CD4-positive, alpha-beta memory T cell (primary cell): Measurements from ENCODE around the gene TREX2. TPM values are rescaled to one million over a fixed set of nuclear protein-coding genes. Genes with fewer than 3 reads are reported as not detected.
A peak's percentile ranks its signal among the peaks of the same experiment; 100 is the strongest.

Source experiments
- CTCF ChIA-PET: fragments of 350-600 bp; sonication (Branson Sonifier 250); formaldehyde crosslinking; loops from one replicate; lab custom pipeline; 2021; ENCODE audit warnings: inconsistent platforms; ENCODE audit not compliant: partially characterized antibody; lab: Charles Lee
- POLR2A ChIA-PET: fragments of 350-600 bp; sonication (Branson Sonifier 250); formaldehyde crosslinking; loops from one replicate; lab custom pipeline; 2021; ENCODE audit not compliant: partially characterized antibody; lab: Charles Lee
- DNase-seq, 5 donors: peaks; one replicate each; pipeline versions ENCODE4 v3.0.0 to v3.0.0-alpha.2; 2020 to 2022; ENCODE audit warnings: mixed read lengths in 1 of 5
- H3K27ac ChIP-seq: one replicate; pipeline ENCODE4 v1.7.0; 2013; ENCODE audit warnings: low read depth, low read length
- H3K27me3 ChIP-seq: 2 replicates; pipeline ENCODE4 v1.7.0; 2013; ENCODE audit warnings: mild to moderate bottlenecking, low read length, moderate library complexity; ENCODE audit not compliant: insufficient read depth
- H3K36me3 ChIP-seq: 2 replicates; pipeline ENCODE4 v1.7.0; 2013; ENCODE audit warnings: mild to moderate bottlenecking, low read length, moderate library complexity; ENCODE audit not compliant: insufficient read depth
- H3K4me1 ChIP-seq: 2 replicates; pipeline ENCODE4 v1.7.0; 2013; ENCODE audit warnings: mild to moderate bottlenecking, low read length, moderate library complexity; ENCODE audit not compliant: insufficient read depth
- H3K4me3 ChIP-seq, 2 donors: one replicate each; pipeline ENCODE4 v1.7.0; 2013; ENCODE audit warnings: low read length in 2 of 2, mild to moderate bottlenecking in 1 of 2
- H3K9me3 ChIP-seq, 2 donors: one replicate each; pipeline ENCODE4 v1.7.0; 2013; ENCODE audit warnings: low read length in 2 of 2, control low read depth in 1 of 2; ENCODE audit not compliant: control insufficient read depth in 1 of 2
- H3K27ac Mint-ChIP-seq, 7 donors: one replicate each; pipeline ENCODE4 v1.8.0; 2020 to 2021; ENCODE audit warnings: mixed read lengths in 7 of 7, mild to moderate bottlenecking in 6 of 7, inconsistent platforms in 3 of 7, moderate library complexity in 3 of 7
- H3K27me3 Mint-ChIP-seq, 2 donors: one replicate each; pipeline ENCODE4 v1.8.0; 2020 to 2021; ENCODE audit warnings: mixed read lengths in 2 of 2
- H3K36me3 Mint-ChIP-seq, 2 donors: one replicate each; pipeline ENCODE4 v1.8.0; 2020 to 2021; ENCODE audit warnings: mixed read lengths in 2 of 2, inconsistent platforms in 1 of 2, mild to moderate bottlenecking in 1 of 2
- H3K4me1 Mint-ChIP-seq, 4 donors: one replicate each; pipeline ENCODE4 v1.8.0; 2020 to 2021; ENCODE audit warnings: mixed read lengths in 4 of 4, mild to moderate bottlenecking in 1 of 4
- H3K4me3 Mint-ChIP-seq, 8 donors: one replicate each; pipeline ENCODE4 v1.8.0; 2020 to 2021; ENCODE audit warnings: mixed read lengths in 8 of 8, mild to moderate bottlenecking in 7 of 8, moderate library complexity in 6 of 8, inconsistent platforms in 3 of 8
- H3K9me3 Mint-ChIP-seq, 8 donors: one replicate each; pipeline ENCODE4 v1.8.0; 2020 to 2021; ENCODE audit warnings: mixed read lengths in 8 of 8, mild to moderate bottlenecking in 5 of 8, inconsistent platforms in 3 of 8, moderate library complexity in 1 of 8
- intact Hi-C: fragments of 100-400 bp; cut with micrococcal nuclease; formaldehyde crosslinking; loops from one replicate; pipeline ENCODE4 v1.15.1; 2023
- polyA plus RNA-seq, 2 donors: library from polyadenylated mRNA; unstranded; fragments of 300-500 nt; fragmentation: Illumina TruSeq; gene quantifications; one replicate each; pipeline ENCODE4 v1.2.3, GENCODE V29; 2021
- total RNA-seq, 2 experiments: library from RNA; stranded (reverse); gene quantifications; one replicate each; pipeline ENCODE4 v1.2.3, GENCODE V29; 2021

The TREX2 gene
- total and polyA plus RNA-seq, 4 experiments from 2014 or later, result 0.63 to 4.5 (median 4.0) TPM; not detected in 1

GRCh38 chrX:153481043-153481442 lies 35.2 kb upstream of the TREX2 start:
- H3K4me3 Mint-ChIP-seq, result no peak overlapping the region
- DNase-seq, result no peak
- no peaks in the 10 kb centered on the region for H3K27me3 ChIP-seq
- no peaks in the 10 kb centered on the region for H3K36me3 Mint-ChIP-seq
- H3K27me3 Mint-ChIP-seq, result no peaks in the 10 kb centered on the region
- POLR2A ChIA-PET, result no interaction called here
- H3K9me3 ChIP-seq, result no peaks in the 10 kb centered on the region
- H3K4me1 ChIP-seq, result no peaks in the 10 kb centered on the region
- H3K36me3 ChIP-seq, result no peaks in the 10 kb centered on the region
- no peak overlapping the region for H3K27ac Mint-ChIP-seq
- H3K9me3 Mint-ChIP-seq, result no peaks in the 10 kb centered on the region
- intact Hi-C loops, result no loop called here
- CTCF ChIA-PET, result no interaction called here
- peaks cover 0 to 2% (median 0%) of the 10 kb centered on the region in 4 donors for H3K4me1 Mint-ChIP-seq
- no peak overlapping the region for H3K4me3 ChIP-seq
- no peak overlapping the region for H3K27ac ChIP-seq

DNA sequence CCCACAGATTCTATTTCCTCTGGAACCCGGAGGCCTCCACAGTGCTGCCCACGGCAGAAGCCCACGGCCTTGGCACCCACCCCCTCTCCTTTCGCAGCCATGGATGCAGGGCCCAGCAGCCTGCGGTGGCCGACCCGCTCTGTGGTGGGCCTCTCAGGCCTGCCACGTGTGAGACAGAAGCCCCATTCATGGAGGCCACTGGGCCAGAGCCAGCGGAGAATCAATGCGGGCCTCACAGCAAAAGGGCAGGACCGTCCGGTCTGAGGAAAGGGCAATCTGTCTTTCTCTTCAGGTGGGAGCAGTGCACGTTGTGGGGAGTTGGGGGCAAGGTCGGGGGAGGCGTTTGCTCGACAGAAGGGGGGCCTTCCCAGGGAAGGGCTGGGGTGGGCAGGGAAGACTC lies 32.9 kb upstream of the TREX2 start:
- no peaks in the 10 kb centered on the region for H3K27me3 ChIP-seq
- CTCF ChIA-PET, result no interaction called here
- Mint-ChIP-seq H3K36me3 (no peaks in the 10 kb centered on the region), H3K4me1 (peaks cover 2 to 4% (median 3%) of the 10 kb centered on the region in 4 donors), H3K4me3 (no peak overlapping the region), H3K9me3 (no peaks in the 10 kb centered on the region), H3K27me3 (no peaks in the 10 kb centered on the region), H3K27ac (no peak overlapping the region)
- peaks cover 11% of the 10 kb centered on the region for H3K4me1 ChIP-seq
- POLR2A ChIA-PET, result no interaction called here
- no peaks in the 10 kb centered on the region for H3K36me3 ChIP-seq
- no peak for DNase-seq
- H3K4me3 ChIP-seq, result no peak overlapping the region
- H3K9me3 ChIP-seq, result no peaks in the 10 kb centered on the region
- H3K27ac ChIP-seq, result no peak overlapping the region
- intact Hi-C loops, result no loop called here

DNA sequence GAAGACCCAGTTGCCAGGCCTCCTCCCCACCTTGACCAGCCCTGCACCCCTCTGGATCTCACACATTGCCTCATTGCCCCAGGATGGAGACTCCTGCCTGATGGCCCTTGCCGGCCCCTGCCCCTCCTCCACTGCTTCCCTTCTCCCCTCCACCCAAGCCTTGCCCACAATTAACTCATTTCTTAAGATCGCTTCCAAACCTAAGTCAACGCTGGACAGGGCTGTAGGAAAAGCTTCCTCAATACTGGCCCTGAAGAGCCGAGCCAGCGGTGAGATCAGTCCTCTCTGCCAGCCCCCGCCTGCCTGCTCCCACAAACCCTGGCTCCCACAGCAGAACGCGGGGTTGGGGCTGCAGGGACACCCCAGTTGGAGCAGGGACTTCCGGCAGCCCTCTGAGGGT lies 32.0 kb upstream of the TREX2 start:
- peaks cover 11% of the 10 kb centered on the region for H3K4me1 ChIP-seq
- no peaks in the 10 kb centered on the region for H3K9me3 ChIP-seq
- H3K27ac ChIP-seq, result no peak overlapping the region
- intact Hi-C loops, result no loop called here
- peaks cover 2 to 8% (median 4%) of the 10 kb centered on the region in 4 donors for H3K4me1 Mint-ChIP-seq
- CTCF ChIA-PET, result no interaction called here
- H3K27me3 Mint-ChIP-seq, result no peaks in the 10 kb centered on the region
- H3K4me3 ChIP-seq, result no peak overlapping the region
- H3K27me3 ChIP-seq, result no peaks in the 10 kb centered on the region
- DNase-seq, result no peak
- H3K9me3 Mint-ChIP-seq, result no peaks in the 10 kb centered on the region
- no peaks in the 10 kb centered on the region for H3K36me3 Mint-ChIP-seq
- no peaks in the 10 kb centered on the region for H3K36me3 ChIP-seq
- H3K4me3 Mint-ChIP-seq, result peak overlapping the region in 1 of 8 donors; percentile 15
- no peak overlapping the region for H3K27ac Mint-ChIP-seq
- POLR2A ChIA-PET, result no interaction called here

DNA sequence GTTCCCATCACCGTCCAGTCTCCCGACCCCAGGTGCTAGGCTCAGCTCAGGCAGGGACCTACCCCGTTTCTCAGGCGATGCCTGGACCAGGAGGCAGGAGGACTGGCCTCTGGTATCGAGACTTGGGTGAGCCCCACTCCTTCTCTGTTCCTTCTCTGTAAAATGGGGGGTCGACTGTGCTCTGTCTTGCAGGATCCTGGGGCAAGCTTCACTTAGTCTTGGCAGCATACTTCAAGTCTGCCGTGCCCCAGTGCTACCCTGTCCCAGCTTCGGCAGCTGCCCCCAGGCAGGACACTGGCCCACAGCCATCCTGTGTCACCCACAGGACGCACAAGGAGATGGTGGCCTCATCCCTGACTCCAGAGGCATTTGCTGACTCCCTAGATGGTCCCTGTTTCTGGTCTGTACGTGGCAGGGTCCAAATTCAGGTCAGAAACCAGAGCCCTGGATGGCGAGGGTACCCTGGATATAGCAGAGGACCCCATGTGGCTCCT lies 31.6 kb upstream of the TREX2 start:
- no peak for DNase-seq
- Histone ChIP-seq H3K4me3 (no peak overlapping the region), H3K27ac (no peak overlapping the region), H3K9me3 (no peaks in the 10 kb centered on the region), H3K36me3 (no peaks in the 10 kb centered on the region), H3K4me1 (peaks cover 11% of the 10 kb centered on the region), H3K27me3 (no peaks in the 10 kb centered on the region)
- no peaks in the 10 kb centered on the region for H3K27me3 Mint-ChIP-seq
- intact Hi-C loops, result no loop called here
- CTCF ChIA-PET, result interaction anchor here (7.2 kb wide), 1 partner anchor 29 kb away, joined by 63 read pairs; no protein-coding TSS in a partner anchor
- H3K36me3 Mint-ChIP-seq, result no peaks in the 10 kb centered on the region
- H3K4me1 Mint-ChIP-seq, result peaks cover 2 to 8% (median 4%) of the 10 kb centered on the region in 4 donors
- POLR2A ChIA-PET, result no interaction called here
- H3K4me3 Mint-ChIP-seq, result no peak overlapping the region
- H3K27ac Mint-ChIP-seq, result no peak overlapping the region
- H3K9me3 Mint-ChIP-seq, result no peaks in the 10 kb centered on the region

DNA sequence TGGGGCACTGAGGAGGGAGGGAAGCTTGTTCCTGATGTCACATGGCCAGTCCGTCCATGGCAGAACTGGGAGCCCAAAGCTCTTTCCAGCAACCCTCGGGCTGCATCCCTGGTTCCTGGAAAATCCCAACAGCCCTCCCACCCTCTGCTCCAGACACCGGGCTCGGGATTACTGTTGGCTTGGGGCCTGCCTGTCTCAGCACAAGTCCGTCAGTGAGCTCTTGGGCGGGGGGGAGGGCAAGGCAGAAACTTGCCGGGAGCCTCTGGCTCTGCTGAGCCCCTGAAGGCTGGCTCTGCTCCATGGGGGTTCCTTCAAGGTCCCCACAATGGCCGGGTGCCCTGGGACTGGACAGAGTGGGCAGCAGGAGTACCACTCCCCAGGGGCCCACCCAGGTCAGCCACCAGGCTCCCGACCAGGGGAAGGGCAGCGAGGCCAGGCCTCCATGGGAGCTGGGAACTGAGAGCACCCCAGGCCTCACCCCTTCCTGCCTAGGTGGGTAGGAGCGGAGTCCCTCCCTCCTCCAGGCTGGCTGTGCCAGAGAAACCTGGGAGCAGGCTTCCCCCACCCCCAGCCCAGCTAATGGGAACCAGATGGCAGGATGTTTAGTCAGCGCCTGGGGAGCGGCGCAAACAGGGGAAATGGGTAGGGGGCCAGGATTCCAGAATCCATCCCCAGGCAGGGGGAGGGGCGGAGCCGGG lies 31.0 kb upstream of the TREX2 start:
- Mint-ChIP-seq H3K4me1 (peaks cover 2 to 8% (median 4%) of the 10 kb centered on the region in 4 donors), H3K27me3 (no peaks in the 10 kb centered on the region), H3K27ac (no peak overlapping the region), H3K36me3 (no peaks in the 10 kb centered on the region), H3K4me3 (no peak overlapping the region), H3K9me3 (no peaks in the 10 kb centered on the region)
- no peak for DNase-seq
- intact Hi-C loops, result no loop called here
- Histone ChIP-seq H3K36me3 (no peaks in the 10 kb centered on the region), H3K4me1 (peaks cover 11% of the 10 kb centered on the region), H3K4me3 (no peak overlapping the region), H3K9me3 (no peaks in the 10 kb centered on the region), H3K27ac (no peak overlapping the region), H3K27me3 (no peaks in the 10 kb centered on the region)
- ChIA-PET CTCF (interaction anchor here (7.2 kb wide), 1 partner anchor 30 kb away, joined by 63 read pairs; no protein-coding TSS in a partner anchor), POLR2A (no interaction called here)

GRCh38 chrX:153475751-153476281 lies 30.0 kb upstream of the TREX2 start:
- Histone ChIP-seq H3K4me1 (peaks cover 19% of the 10 kb centered on the region), H3K9me3 (no peaks in the 10 kb centered on the region), H3K27me3 (no peaks in the 10 kb centered on the region), H3K27ac (no peak overlapping the region), H3K4me3 (no peak overlapping the region), H3K36me3 (no peaks in the 10 kb centered on the region)
- Mint-ChIP-seq H3K27me3 (no peaks in the 10 kb centered on the region), H3K4me3 (peak overlapping the region in 4 of 8 donors; percentile 38 to 42 (median 39)), H3K9me3 (no peaks in the 10 kb centered on the region), H3K36me3 (no peaks in the 10 kb centered on the region), H3K4me1 (peaks cover 2 to 10% (median 7%) of the 10 kb centered on the region in 4 donors), H3K27ac (no peak overlapping the region)
- CTCF ChIA-PET, result interaction anchor here (7.2 kb wide), 1 partner anchor 31 kb away, joined by 63 read pairs; no protein-coding TSS in a partner anchor
- intact Hi-C loops, result no loop called here
- POLR2A ChIA-PET, result no interaction called here
- no peak for DNase-seq

DNA sequence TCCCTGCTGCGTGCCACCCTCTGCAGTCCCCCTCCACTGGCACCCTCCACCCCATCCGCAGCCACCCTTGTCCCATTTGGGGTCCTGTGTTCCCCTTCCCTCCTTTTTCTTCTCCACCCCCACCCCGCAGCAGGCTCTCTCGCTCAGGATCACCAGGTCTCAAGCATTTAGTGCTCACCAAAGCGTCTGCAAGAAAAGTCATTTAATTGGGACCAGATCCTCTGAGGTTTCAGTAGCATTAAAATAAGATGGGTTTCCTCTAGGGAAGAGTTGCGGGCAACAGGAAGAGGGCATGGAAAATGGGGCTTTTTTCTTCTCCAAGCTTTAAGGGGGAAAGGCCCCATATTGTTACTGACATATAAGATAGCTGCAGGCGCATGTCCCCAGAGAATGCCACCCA lies 29.4 kb upstream of the TREX2 start:
- DNase-seq, result no peak

More for the DNA sequence above, 29.4 kb upstream of the TREX2 start:
- Mint-ChIP-seq H3K4me3 (peak overlapping the region in 7 of 8 donors; percentile 10 to 71 (median 51)), H3K9me3 (no peaks in the 10 kb centered on the region), H3K27ac (peak overlapping the region in 1 of 7 donors; percentile 27), H3K27me3 (no peaks in the 10 kb centered on the region), H3K4me1 (peaks cover 2 to 11% (median 7%) of the 10 kb centered on the region in 4 donors), H3K36me3 (no peaks in the 10 kb centered on the region)
- intact Hi-C loops, result no loop called here
- Histone ChIP-seq H3K27me3 (no peaks in the 10 kb centered on the region), H3K4me3 (peak overlapping the region in 1 of 2 donors; percentile 19), H3K27ac (no peak overlapping the region), H3K9me3 (no peaks in the 10 kb centered on the region), H3K4me1 (peaks cover 19% of the 10 kb centered on the region), H3K36me3 (no peaks in the 10 kb centered on the region)
- POLR2A ChIA-PET, result no interaction called here
- CTCF ChIA-PET, result interaction anchor here (1.1 to 7.2 kb wide), 2 partner anchors 32 to 134 kb away, joined by 3 to 63 read pairs; no protein-coding TSS in a partner anchor
